ENCODE data around the gene PIAS1.
"Not testable (repeated sequence)": the region's sequence is repeated elsewhere in the genome, so short reads cannot be mapped to it uniquely, and the experiment has no call there.

PIAS1 gene

GRCh38 chr15:68199340-68199739, 145.2 kb downstream of the PIAS1 start:
- TF ChIP-seq CTCF (conservative IDR thresholded peaks at IDR 0.05; ENCODE audit: low read length): no peak
- no peak for DNase-seq (ENCODE audit: low read depth)
- no peak overlapping the region for H3K4me3 ChIP-seq (ENCODE audit: low read length)

GRCh38 chr15:68200016-68200861, 146.1 kb downstream of the PIAS1 start:
- peak; percentile 12 for DNase-seq (ENCODE audit: low read depth)
- H3K4me3 ChIP-seq (ENCODE audit: low read length): no peak overlapping the region
- TF ChIP-seq CTCF (conservative IDR thresholded peaks at IDR 0.05; ENCODE audit: low read length): no peak

GRCh38 chr15:68201153-68201878, 147.2 kb downstream of the PIAS1 start:
- H3K4me3 ChIP-seq (ENCODE audit: low read length): no peak overlapping the region
- no peak for DNase-seq (ENCODE audit: low read depth)
- no peak for TF ChIP-seq CTCF (conservative IDR thresholded peaks at IDR 0.05; ENCODE audit: low read length)

- no peak overlapping the region for H3K4me3 ChIP-seq (ENCODE audit: low read length)
- TF ChIP-seq CTCF (conservative IDR thresholded peaks at IDR 0.05; ENCODE audit: low read length): no peak
- no peak for DNase-seq (ENCODE audit: low read depth)
Observed at GRCh38 chr15:68201879-68202261, 147.8 kb downstream of the PIAS1 start.

- DNase-seq (ENCODE audit: low read depth): not testable (repeated sequence)
Observed at GRCh38 chr15:68202994-68203393, 148.9 kb downstream of the PIAS1 start.

GRCh38 chr15:68203486-68203885, 149.4 kb downstream of the PIAS1 start:
- TF ChIP-seq CTCF (conservative IDR thresholded peaks at IDR 0.05; ENCODE audit: low read length): no peak
- DNase-seq (ENCODE audit: low read depth): no peak
- H3K4me3 ChIP-seq (ENCODE audit: low read length): no peak overlapping the region

More at GRCh38 chr15:68202994-68203393, 148.9 kb downstream of the PIAS1 start:
- not testable (repeated sequence) for H3K4me3 ChIP-seq (ENCODE audit: low read length)

- no peak for DNase-seq (ENCODE audit: low read depth)
- no peak for TF ChIP-seq CTCF (conservative IDR thresholded peaks at IDR 0.05; ENCODE audit: low read length)
- no peak overlapping the region for H3K4me3 ChIP-seq (ENCODE audit: low read length)
Observed at GRCh38 chr15:68203956-68204355, 149.8 kb downstream of the PIAS1 start.

All from AG10803 (cell line).